Stimulated activated CD4-positive, alpha-beta T cell treated with anti-CD3 and anti-CD28 coated beads, Interleukin-4, amount 100 ng/mL, for 4 hours (primary cell): ENCODE data around the gene LRIG3.
"Not testable (repeated sequence)": the region's sequence is repeated elsewhere in the genome, so short reads cannot be mapped to it uniquely, and the experiment has no call there.

Experiments
- DNase-seq, 2 experiments: peaks; one replicate each; pipeline ENCODE4 v3.0.0-alpha.2; 2020

Gene LRIG3

GRCh38 chr12:58927120-58927519 lies 6.8 kb upstream of the LRIG3 start:
- DNase-seq, result no peak

- DNase-seq, result no peak
Observed at GRCh38 chr12:58926586-58926985, 6.3 kb upstream of the LRIG3 start.

- no peak for DNase-seq
Observed at GRCh38 chr12:58925751-58926150, 5.4 kb upstream of the LRIG3 start.

- DNase-seq, result no peak
Observed at GRCh38 chr12:58925111-58925611, 4.9 kb upstream of the LRIG3 start.

- no peak for DNase-seq
Observed at GRCh38 chr12:58924652-58925051, 4.3 kb upstream of the LRIG3 start.

- DNase-seq, result no peak
Observed at GRCh38 chr12:58923781-58924180, 3.5 kb upstream of the LRIG3 start.

GRCh38 chr12:58922849-58923248 lies 2.5 kb upstream of the LRIG3 start:
- DNase-seq, result no peak

GRCh38 chr12:58920961-58921861 lies 907 bp upstream of the LRIG3 start:
- no peak for DNase-seq

GRCh38 chr12:58919231-58920101 lies 838 bp downstream of the LRIG3 start:
- DNase-seq, result no peak

- no peak for DNase-seq
Observed at GRCh38 chr12:58918469-58918844, 1.8 kb downstream of the LRIG3 start.

- no peak for DNase-seq
Observed at GRCh38 chr12:58917699-58918468, 2.4 kb downstream of the LRIG3 start.

GRCh38 chr12:58916921-58917511 lies 3.3 kb downstream of the LRIG3 start:
- DNase-seq, result no peak

GRCh38 chr12:58916161-58916621 lies 4.1 kb downstream of the LRIG3 start:
- DNase-seq, result no peak

GRCh38 chr12:58915634-58916033 lies 4.7 kb downstream of the LRIG3 start:
- no peak for DNase-seq

- DNase-seq, result no peak
Observed at GRCh38 chr12:58915037-58915436, 5.3 kb downstream of the LRIG3 start.

GRCh38 chr12:58914457-58914856 lies 5.8 kb downstream of the LRIG3 start:
- no peak for DNase-seq

- DNase-seq, result no peak
Observed at GRCh38 chr12:58907391-58907790, 12.9 kb downstream of the LRIG3 start.

GRCh38 chr12:58906917-58907316 lies 13.4 kb downstream of the LRIG3 start:
- DNase-seq, result no peak

GRCh38 chr12:58905422-58905821 lies 14.9 kb downstream of the LRIG3 start:
- DNase-seq, result no peak

- DNase-seq, result not testable (repeated sequence)
Observed at GRCh38 chr12:58902726-58903125, 17.6 kb downstream of the LRIG3 start.

- DNase-seq, result no peak
Observed at GRCh38 chr12:58901664-58902063, 18.6 kb downstream of the LRIG3 start.

- no peak for DNase-seq
Observed at GRCh38 chr12:58897969-58898368, 22.3 kb downstream of the LRIG3 start.
